Measurements from ENCODE around the gene AIG1.
"Not testable (repeated sequence)": the region's sequence is repeated elsewhere in the genome, so short reads cannot be mapped to it uniquely, and the experiment has no call there.

Gene AIG1

GRCh38 chr6:143229400-143229799, 168.7 kb downstream of the AIG1 start:
- DNase-seq: no peak

GRCh38 chr6:143232849-143233248, 172.2 kb downstream of the AIG1 start:
- DNase-seq: peak in 2 of 56 donors; percentile 1 to 12

- DNase-seq: no peak
These were observed 173.0 kb downstream of the AIG1 start for GRCh38 chr6:143233554-143234285.

GRCh38 chr6:143234734-143235133, 174.0 kb downstream of the AIG1 start:
- no peak for DNase-seq

- DNase-seq: no peak
These were observed 175.6 kb downstream of the AIG1 start for GRCh38 chr6:143236151-143236798.

GRCh38 chr6:143238306-143238705, 177.6 kb downstream of the AIG1 start:
- no peak for DNase-seq

- DNase-seq: no peak
These were observed 180.4 kb downstream of the AIG1 start for GRCh38 chr6:143241111-143241510.

GRCh38 chr6:143241911-143242310, 181.2 kb downstream of the AIG1 start:
- no peak for DNase-seq

- DNase-seq: no peak
These were observed 183.1 kb downstream of the AIG1 start for GRCh38 chr6:143243786-143244185.

- DNase-seq: no peak
These were observed 185.0 kb downstream of the AIG1 start for GRCh38 chr6:143245656-143246055.

- DNase-seq: not testable (repeated sequence)
These were observed 185.6 kb downstream of the AIG1 start for GRCh38 chr6:143246166-143246775.

- DNase-seq: no peak
These were observed 186.9 kb downstream of the AIG1 start for GRCh38 chr6:143247586-143247985.

GRCh38 chr6:143248359-143248758, 187.7 kb downstream of the AIG1 start:
- DNase-seq: no peak

GRCh38 chr6:143251288-143251687, 190.6 kb downstream of the AIG1 start:
- no peak for DNase-seq

- no peak for DNase-seq
These were observed 192.3 kb downstream of the AIG1 start for GRCh38 chr6:143252961-143253360.

GRCh38 chr6:143253586-143253985, 192.9 kb downstream of the AIG1 start:
- no peak for DNase-seq

GRCh38 chr6:143258945-143259344, 198.3 kb downstream of the AIG1 start:
- DNase-seq: no peak

- no peak for DNase-seq
These were observed 200.2 kb downstream of the AIG1 start for GRCh38 chr6:143260857-143261256.

- DNase-seq: no peak
These were observed 201.3 kb downstream of the AIG1 start for GRCh38 chr6:143261899-143262436.

GRCh38 chr6:143262859-143263258, 202.2 kb downstream of the AIG1 start:
- no peak for DNase-seq

GRCh38 chr6:143264379-143264778, 203.7 kb downstream of the AIG1 start:
- DNase-seq: no peak

- DNase-seq: no peak
These were observed 204.5 kb downstream of the AIG1 start for GRCh38 chr6:143264986-143265764.
